Medulla oblongata (tissue), 1 donor: ENCODE results near the gene HOXC11.
A peak's percentile ranks its signal among the peaks of the same experiment; 100 is the strongest.

Experiments used
- DNase-seq: peaks from one replicate; pipeline ENCODE4 v3.0.0-alpha.2; 2015; ENCODE audit errors: extremely low spot score

The HOXC11 gene

DNA sequence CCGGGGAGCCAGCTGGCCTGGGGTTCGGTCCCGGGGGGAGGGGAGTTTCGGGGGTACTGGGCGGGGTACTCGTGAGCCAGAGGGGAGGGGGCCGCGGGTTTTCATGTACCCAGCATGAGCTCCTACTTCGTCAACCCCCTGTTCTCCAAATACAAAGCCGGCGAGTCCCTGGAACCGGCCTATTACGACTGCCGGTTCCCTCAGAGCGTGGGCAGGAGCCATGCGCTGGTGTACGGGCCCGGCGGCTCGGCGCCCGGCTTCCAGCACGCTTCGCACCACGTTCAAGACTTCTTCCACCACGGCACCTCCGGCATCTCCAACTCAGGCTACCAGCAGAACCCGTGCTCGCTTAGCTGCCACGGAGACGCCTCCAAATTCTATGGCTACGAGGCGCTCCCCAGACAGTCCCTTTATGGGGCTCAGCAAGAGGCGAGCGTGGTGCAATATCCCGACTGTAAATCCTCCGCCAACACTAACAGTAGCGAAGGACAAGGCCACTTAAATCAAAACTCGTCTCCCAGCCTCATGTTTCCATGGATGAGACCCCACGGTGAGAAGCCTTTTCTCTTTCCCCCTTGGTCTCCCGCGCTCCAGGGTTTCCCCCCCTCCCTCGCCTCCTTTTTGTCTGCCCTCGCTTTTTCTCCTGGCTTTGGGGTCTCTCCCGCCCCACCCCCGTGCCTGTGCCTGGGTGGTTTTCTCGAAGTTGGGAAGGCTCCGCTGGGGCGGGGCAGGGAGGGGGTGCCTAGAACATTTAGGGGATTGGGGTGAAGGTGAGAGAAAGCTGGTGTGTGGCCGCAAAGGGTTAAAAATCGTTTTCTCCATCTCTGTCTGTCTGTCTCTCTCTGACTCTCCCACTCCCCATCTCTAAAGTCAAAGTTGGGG, 36.5 kb downstream of the HOXC11 start:
- no peak for DNase-seq

DNA sequence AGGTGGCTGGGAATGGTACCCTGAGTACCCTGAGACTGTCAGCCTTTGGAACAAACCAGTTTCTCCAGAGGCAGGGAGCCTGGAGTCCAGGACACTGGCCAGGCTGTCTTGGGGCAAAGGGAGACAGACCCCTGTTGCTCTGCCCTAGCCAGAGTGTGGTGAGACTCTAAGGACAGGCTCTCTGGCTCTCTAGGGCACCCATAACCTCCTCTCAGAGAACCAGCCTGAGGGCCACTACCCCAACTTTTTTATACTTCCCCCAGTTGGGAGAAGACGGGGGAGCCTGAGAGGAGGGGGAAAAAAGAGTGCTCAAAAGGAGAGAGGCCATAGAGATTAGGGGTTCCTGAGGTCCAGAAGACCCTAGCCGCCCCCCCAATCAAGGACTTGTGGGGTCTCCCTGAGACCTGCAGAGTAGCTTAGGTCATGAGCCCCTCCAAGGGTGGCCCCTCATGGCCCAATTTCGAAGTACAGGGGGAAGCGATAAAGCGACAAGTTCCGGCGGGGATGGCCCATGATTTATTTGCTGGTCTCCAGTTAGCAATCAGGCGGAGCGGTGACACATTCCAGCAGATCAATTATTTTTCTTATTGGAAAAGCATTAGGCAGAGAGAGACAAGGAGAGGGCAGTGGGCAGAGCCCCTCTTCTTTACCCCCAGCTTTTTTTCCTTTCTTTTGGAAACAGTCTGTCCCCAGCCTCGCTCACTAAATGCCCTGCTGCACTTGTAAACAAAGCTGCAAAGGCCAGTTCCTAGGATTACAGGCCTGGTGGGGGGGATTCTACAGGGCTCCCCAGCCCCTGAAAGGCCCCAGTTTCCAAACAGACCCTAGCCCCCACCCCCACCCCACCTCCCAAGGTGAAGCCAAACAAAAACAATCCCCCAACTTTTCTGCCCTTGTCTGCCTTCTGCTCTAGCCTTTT, 37.4 kb downstream of the HOXC11 start:
- DNase-seq, result no peak

DNA sequence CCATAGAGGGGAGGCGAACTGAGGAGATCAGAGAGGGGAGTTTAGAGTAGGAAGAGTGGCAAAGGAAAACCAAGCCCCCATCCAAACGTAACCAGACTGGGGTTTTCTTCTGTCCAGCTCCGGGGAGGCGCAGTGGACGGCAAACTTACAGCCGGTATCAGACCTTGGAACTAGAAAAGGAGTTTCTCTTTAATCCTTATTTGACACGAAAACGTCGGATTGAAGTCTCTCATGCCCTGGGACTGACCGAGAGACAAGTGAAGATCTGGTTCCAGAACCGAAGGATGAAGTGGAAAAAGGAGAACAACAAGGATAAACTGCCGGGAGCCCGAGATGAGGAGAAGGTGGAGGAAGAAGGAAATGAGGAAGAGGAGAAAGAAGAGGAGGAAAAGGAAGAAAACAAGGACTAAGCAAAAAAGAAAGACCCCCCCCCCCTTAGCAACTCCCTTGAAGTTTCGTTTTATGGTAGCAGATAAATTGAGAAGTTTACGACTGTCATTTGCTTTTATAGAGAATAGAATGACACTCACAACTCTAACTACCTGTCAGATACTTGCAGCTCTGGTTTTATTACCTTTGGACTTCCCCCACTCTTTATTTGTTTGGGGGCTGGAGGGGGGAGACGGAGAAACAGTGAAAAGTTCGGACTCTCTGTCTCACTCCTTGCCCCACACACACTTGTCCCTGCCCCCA, 38.2 kb downstream of the HOXC11 start:
- no peak for DNase-seq

- no peak for DNase-seq
These were observed 39.0 kb downstream of the HOXC11 start for GRCh38 chr12:54011665-54012532.

GRCh38 chr12:54012631-54013409, 39.9 kb downstream of the HOXC11 start:
- no peak for DNase-seq

GRCh38 chr12:54014377-54015017, 41.6 kb downstream of the HOXC11 start:
- no peak for DNase-seq

DNA sequence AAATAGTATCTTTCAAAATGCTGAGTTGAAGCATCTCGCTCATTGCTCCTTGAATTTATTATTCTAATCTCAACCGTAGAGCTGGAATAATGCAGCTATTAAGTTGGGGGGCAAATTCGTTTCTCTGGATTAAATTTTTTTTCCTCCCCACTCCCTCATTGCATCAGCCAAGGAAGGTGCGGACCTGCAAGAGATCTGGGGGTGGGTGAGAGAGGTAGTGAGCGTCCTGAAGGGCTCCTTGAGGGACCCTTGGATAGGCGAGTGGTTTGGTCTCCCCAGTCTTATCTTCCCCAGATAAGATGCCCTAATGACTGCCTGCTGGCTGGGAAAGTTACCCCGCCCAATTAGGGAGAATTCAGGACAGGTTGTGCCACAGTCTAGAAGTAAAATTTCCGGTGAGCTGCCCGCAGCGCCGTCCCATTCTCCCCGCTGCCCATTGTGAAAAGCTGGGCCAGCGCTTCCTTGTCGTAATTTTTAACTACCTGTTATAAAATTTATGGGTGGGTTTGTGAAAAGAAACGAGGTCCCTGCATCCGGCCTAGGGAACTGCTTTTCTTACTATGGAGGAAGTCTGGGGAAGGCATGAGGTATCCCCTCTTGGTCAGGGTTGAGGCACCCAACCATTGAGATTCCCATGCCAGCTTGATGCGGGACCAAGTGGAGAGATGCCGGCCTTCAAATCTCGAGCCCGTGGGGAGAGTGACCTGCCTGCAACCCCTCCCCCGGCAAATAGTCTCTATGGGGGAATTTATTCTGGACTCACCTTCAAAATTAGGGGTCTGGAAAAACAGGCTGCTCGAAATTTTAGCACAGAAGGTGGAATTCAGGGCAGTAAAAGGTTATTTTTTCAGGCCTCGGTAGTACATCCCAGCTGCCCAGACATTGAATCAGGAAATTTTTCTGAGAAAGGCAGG, 42.3 kb downstream of the HOXC11 start:
- no peak for DNase-seq

- DNase-seq, result no peak
These were observed 43.1 kb downstream of the HOXC11 start for GRCh38 chr12:54016051-54016450.

DNA sequence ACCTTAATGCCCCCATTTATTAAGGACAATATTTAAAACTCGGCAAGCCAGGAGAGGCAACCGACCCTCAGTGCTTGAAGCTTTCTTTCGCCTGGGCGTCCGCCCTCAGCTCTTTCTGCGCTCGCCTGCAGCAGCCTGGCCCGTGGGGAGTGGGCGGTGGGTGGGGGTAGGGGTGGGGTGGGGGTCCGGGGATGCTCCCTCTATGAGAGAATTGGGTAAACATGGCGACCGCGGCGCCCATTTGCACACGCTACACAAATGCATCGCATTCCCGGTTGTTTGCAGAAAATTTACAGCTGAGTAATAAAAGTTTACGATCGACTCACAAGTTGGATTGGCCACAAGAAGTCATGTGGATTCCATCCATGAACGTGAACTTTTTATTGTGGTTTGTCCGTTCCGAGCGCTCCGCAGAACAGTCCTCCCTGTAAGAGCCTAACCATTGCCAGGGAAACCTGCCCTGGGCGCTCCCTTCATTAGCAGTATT, 43.6 kb downstream of the HOXC11 start:
- DNase-seq, result no peak

- DNase-seq, result no peak
These were observed 44.3 kb downstream of the HOXC11 start for GRCh38 chr12:54017027-54017788.

DNA sequence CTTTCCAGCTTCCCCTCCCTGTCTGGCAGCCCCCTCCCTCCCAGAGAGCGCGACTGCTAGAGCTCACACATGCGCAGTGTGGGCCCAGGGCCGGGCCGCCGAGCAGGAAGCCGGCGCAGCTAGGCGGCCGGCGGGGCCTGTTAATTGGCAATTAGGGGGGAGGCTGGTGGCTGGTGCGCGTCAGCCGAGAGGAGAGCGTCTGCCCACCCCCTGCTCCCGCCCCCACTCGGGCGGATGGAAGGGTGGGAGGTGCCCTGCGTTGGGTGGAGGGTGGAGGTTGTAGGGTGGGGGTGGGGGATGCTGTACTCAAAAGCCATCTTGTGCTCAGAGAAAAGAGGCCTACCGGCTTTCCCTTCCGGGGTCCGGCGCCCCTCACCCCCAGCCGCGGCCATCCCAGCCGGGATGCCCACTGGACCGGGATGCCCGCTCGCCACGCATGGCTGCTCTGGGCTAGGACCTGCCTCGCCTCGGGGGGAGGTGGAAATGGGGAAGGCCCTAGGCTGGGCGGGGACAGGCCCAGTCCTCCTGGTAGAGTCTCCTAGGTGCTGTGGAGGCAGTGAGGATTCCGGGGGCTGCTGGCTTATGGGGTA, 45.0 kb downstream of the HOXC11 start:
- DNase-seq, result peak; percentile 88

- DNase-seq, result no peak
These were observed 45.6 kb downstream of the HOXC11 start for GRCh38 chr12:54018468-54018984.

DNA sequence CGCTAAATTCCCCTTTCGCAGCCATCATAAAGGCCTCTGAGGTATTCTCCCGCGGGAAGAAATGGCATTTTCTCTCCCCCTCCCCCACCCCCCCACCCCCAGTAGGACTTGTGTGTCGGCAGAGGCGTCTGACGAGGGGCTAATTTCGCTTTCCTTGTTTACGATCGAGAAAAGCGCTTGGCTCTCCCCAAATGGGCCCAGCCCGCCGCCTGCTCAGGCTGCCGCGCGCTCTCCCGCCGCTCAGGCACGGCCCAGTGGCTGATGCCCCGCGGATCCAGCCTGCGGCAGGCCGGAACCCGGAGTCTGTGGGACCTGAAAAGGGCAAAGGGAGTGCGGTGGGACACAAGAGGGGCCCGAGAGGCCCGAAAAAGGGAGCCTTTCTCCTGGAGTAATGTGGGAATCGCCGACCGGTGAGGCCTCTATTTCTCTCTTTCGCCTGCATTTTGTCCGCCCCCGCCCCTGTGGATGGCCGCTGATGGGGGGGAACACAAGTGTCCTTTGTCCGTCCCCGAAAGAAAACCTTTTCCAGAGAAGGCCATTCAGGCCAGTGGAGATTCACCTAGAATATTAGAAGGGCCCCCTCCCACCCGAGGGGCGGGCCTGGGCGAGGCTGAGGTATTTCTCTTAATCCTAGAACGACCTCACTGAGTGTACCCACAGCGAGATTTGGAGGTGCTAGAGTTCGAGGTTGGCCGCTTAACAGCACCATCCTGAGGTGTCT, 46.3 kb downstream of the HOXC11 start:
- DNase-seq, result no peak

DNA sequence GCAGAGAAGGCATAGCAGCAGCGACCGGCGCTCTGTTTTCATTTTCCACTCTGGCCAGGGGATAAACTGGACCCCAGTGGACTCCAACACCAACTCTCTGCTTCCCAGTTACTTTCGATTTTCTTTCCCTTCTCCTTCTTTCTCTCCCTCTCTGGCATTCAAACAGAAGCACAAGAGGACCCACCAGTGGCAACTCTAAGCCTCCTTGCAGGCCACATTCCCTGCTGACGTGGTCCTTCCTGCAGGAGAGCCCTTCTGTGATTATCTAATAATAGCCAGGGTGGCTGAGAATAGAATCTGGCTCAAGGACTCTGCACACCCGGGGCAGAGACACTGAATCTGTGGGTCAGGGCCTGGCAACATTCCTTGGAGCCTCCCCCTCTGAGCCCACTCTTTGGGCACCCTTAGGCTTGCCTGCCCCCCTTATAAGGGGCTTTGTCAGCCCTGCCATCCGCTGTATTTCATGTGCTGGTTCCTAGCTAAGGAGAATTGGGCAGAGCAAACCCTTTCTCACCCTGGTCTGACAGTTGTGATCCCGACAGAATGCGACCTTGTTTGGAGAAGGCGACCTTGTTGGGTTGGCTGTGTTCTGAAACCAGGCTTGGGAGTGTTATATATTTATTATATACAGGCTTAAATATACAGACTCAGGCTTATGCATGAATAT, 47.1 kb downstream of the HOXC11 start:
- DNase-seq, result no peak

- no peak for DNase-seq
These were observed 47.9 kb downstream of the HOXC11 start for GRCh38 chr12:54020591-54021405.
